ENCODE results near the gene TRAF3.
"Not testable (repeated sequence)": the region's sequence is repeated elsewhere in the genome, so short reads cannot be mapped to it uniquely, and the experiment has no call there.

Gene TRAF3

GRCh38 chr14:102759456-102760187 is 17.6 kb upstream of the TRAF3 start:
- no peaks in the 10 kb centered on the region for H3K27me3 Mint-ChIP-seq
- no peak overlapping the region for H3K27ac Mint-ChIP-seq (ENCODE audit: low read depth)
- H3K36me3 Mint-ChIP-seq (ENCODE audit: insufficient read depth), result peaks cover 2% of the 10 kb centered on the region
- H3K9me3 Mint-ChIP-seq, result no peaks in the 10 kb centered on the region
- DNase-seq (ENCODE audit: low spot score in 2 of 2), result no peak
- no peak for ATAC-seq (replicated peaks; ENCODE audit: extremely low read depth, poor library complexity, severe bottlenecking)
- H3K4me3 Mint-ChIP-seq, result no peak overlapping the region
- H3K4me1 Mint-ChIP-seq, result no peaks in the 10 kb centered on the region

- Mint-ChIP-seq H3K9me3 (no peaks in the 10 kb centered on the region), H3K4me3 (no peak overlapping the region), H3K27me3 (no peaks in the 10 kb centered on the region), H3K4me1 (no peaks in the 10 kb centered on the region), H3K36me3 (ENCODE audit: insufficient read depth) (peaks cover 2% of the 10 kb centered on the region), H3K27ac (ENCODE audit: low read depth) (no peak overlapping the region)
- ATAC-seq (replicated peaks; ENCODE audit: extremely low read depth, poor library complexity, severe bottlenecking) (no peak), DNase-seq (ENCODE audit: low spot score in 2 of 2) (no peak)
Measured at GRCh38 chr14:102760496-102761193, 16.6 kb upstream of the TRAF3 start.

DNA sequence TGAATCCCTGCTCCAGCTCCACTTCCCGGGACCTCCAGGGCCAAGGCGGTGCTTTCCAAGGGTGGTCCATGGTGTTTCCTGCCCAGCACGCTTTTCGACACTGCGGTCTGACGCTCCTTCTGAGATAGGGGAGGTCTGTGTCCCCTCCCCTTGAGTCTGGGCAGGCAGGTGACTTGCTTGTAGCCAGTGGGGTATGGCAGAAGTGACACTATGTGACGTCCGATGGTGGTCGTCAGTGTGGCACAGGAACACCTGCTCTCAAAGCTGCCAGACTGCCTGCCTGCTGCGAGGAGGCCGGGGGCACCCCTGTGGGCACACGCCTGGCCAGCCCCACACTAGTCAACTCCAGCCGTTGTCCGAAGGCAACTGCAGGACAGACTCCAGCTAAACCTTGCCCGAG is 16.0 kb upstream of the TRAF3 start:
- Mint-ChIP-seq H3K36me3 (ENCODE audit: insufficient read depth) (peaks cover 2% of the 10 kb centered on the region), H3K27me3 (no peaks in the 10 kb centered on the region), H3K27ac (ENCODE audit: low read depth) (no peak overlapping the region), H3K4me3 (no peak overlapping the region), H3K4me1 (no peaks in the 10 kb centered on the region), H3K9me3 (no peaks in the 10 kb centered on the region)
- no peak for DNase-seq (ENCODE audit: low spot score in 2 of 2)
- no peak for ATAC-seq (replicated peaks; ENCODE audit: extremely low read depth, poor library complexity, severe bottlenecking)

DNA sequence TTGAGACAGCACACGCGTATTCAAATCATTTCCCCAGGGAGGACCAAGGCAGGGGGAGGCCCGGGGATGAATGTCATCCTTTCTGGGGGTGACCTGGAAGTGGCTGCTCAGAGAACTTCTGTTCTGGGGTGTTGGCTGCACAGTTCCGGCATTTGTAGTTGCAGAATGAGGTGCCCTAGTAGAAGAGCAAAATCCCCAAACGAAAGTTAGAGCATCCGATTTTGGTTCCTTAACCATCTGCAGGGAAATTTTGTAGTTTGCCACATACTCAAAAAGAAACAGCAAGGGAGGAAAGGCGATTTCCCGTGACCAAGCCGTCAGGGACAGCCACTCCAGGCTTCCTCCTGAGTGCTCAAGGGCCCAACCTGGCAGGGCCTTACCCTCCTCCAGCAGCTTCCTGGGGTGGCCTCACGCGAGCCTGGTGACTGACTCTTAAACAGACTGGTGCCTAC is 13.0 kb upstream of the TRAF3 start:
- DNase-seq (ENCODE audit: low spot score in 2 of 2), result no peak

GRCh38 chr14:102765770-102766169 is 11.5 kb upstream of the TRAF3 start:
- not testable (repeated sequence) for H3K36me3 Mint-ChIP-seq (ENCODE audit: insufficient read depth); H3K9me3 Mint-ChIP-seq; H3K4me3 Mint-ChIP-seq; H3K4me1 Mint-ChIP-seq; H3K27me3 Mint-ChIP-seq; DNase-seq (ENCODE audit: low spot score in 2 of 2); ATAC-seq (replicated peaks; ENCODE audit: extremely low read depth, poor library complexity, severe bottlenecking); H3K27ac Mint-ChIP-seq (ENCODE audit: low read depth)

More for the DNA sequence above, 13.0 kb upstream of the TRAF3 start:
- Mint-ChIP-seq H3K27ac (ENCODE audit: low read depth) (no peak overlapping the region), H3K36me3 (ENCODE audit: insufficient read depth) (peaks cover 1% of the 10 kb centered on the region), H3K4me1 (no peaks in the 10 kb centered on the region), H3K27me3 (no peaks in the 10 kb centered on the region), H3K4me3 (no peak overlapping the region), H3K9me3 (no peaks in the 10 kb centered on the region)
- ATAC-seq (replicated peaks; ENCODE audit: extremely low read depth, poor library complexity, severe bottlenecking), result no peak

DNA sequence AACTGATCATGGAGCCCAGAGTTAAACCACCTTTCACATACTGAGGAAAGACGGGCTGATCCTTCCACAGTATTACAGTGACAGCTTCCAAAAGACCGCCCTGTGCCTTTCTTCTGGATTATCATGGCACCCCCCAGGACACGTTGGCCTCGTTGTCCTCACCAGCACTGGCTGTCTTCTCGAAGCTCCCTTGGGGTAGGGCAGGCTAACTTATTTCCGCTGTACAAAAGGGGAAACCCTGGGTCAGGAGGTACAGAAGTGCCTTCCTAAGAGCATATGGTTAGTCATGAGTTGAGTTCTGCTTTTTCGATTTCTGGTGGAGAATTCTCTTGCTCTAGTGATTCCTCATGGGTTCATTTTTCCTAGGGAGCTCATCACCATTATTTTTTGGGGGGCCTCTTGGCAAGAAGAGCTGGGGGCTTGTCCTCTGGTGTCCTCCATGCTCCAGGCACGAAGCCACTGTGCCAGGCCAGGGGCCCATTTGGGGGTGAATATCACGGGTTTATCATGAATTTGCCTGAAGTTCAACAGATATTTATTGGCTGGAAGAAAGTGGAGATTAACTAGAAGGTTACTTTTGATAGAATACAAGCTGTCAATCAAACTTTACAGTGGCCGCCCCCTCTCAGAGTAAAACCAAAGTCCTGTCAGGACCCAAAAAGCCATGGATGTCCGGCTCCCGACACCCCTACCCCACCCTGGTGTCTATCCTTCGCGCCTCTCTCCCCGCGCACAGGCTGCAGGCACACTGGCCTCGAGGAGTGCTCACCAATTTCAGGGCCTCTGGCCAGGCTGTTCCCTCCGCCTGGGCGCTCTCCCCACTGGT is 8.8 kb upstream of the TRAF3 start:
- no peak overlapping the region for H3K4me3 Mint-ChIP-seq
- H3K9me3 Mint-ChIP-seq, result no peaks in the 10 kb centered on the region
- H3K27ac Mint-ChIP-seq (ENCODE audit: low read depth), result no peak overlapping the region
- H3K27me3 Mint-ChIP-seq, result no peaks in the 10 kb centered on the region
- peaks cover 1% of the 10 kb centered on the region for H3K36me3 Mint-ChIP-seq (ENCODE audit: insufficient read depth)
- no peaks in the 10 kb centered on the region for H3K4me1 Mint-ChIP-seq
- ATAC-seq (replicated peaks; ENCODE audit: extremely low read depth, poor library complexity, severe bottlenecking) (peak; percentile 19), DNase-seq (ENCODE audit: low spot score in 2 of 2) (no peak)

- Mint-ChIP-seq H3K9me3 (no peaks in the 10 kb centered on the region), H3K4me1 (no peaks in the 10 kb centered on the region), H3K36me3 (ENCODE audit: insufficient read depth) (peaks cover 1% of the 10 kb centered on the region), H3K4me3 (no peak overlapping the region), H3K27me3 (no peaks in the 10 kb centered on the region), H3K27ac (ENCODE audit: low read depth) (no peak overlapping the region)
- ATAC-seq (replicated peaks; ENCODE audit: extremely low read depth, poor library complexity, severe bottlenecking) (no peak), DNase-seq (ENCODE audit: low spot score in 2 of 2) (no peak)
Measured at GRCh38 chr14:102769049-102769327, 8.3 kb upstream of the TRAF3 start.

- no peak for DNase-seq (ENCODE audit: low spot score in 2 of 2)
- Mint-ChIP-seq H3K36me3 (ENCODE audit: insufficient read depth) (peaks cover 8% of the 10 kb centered on the region), H3K9me3 (no peaks in the 10 kb centered on the region), H3K27me3 (no peaks in the 10 kb centered on the region), H3K4me1 (peaks cover 5% of the 10 kb centered on the region), H3K27ac (ENCODE audit: low read depth) (no peak overlapping the region), H3K4me3 (no peak overlapping the region)
- no peak for ATAC-seq (replicated peaks; ENCODE audit: extremely low read depth, poor library complexity, severe bottlenecking)
Measured at GRCh38 chr14:102770147-102771123, 6.8 kb upstream of the TRAF3 start.

- H3K9me3 Mint-ChIP-seq, result no peaks in the 10 kb centered on the region
- H3K27ac Mint-ChIP-seq (ENCODE audit: low read depth), result no peak overlapping the region
- H3K4me1 Mint-ChIP-seq, result peaks cover 5% of the 10 kb centered on the region
- no peak for ATAC-seq (replicated peaks; ENCODE audit: extremely low read depth, poor library complexity, severe bottlenecking)
- no peak overlapping the region for H3K4me3 Mint-ChIP-seq
- no peaks in the 10 kb centered on the region for H3K27me3 Mint-ChIP-seq
- no peak for DNase-seq (ENCODE audit: low spot score in 2 of 2)
- H3K36me3 Mint-ChIP-seq (ENCODE audit: insufficient read depth), result peaks cover 8% of the 10 kb centered on the region
Measured at GRCh38 chr14:102771144-102771543, 6.1 kb upstream of the TRAF3 start.

DNA sequence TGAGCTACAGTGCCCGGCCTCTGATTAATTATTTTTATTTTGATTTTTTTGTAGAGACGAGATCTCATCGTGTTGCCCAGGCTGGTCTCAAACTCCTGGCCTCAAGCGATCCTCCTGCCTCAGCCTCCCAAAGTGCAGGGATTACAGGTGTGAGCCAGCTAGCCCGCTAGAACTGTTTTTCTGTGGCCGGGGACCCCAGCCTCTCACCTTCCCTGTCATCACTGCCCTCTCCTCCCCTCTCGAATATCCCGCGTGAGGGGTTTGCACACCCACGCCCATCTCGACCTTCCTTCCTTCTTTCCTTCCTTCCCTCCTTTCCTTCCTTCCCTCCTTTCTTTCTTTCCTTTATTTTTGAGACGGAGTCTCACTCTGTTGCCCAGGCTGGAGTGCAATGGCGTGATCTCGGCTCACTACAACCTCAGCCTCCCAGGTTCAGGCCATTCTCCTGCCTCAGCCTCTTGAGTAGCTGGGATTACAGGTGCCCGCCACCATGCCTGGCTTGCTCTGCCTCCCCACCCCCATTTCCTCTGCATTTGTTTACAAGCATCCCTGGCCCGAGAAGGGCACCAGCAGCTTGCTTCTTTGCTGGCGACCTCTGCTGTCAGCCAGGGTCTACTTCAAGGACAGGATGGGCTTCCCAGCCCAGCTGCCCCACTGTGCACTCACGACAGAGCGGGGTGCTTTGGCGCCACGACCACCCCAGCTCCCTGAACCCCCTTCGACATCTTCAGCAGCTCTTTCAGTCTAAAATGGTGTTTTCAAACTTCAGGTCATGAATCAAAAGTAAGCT is 4.3 kb upstream of the TRAF3 start:
- no peaks in the 10 kb centered on the region for H3K9me3 Mint-ChIP-seq
- H3K27ac Mint-ChIP-seq (ENCODE audit: low read depth), result peak overlapping the region; percentile 71
- no peak for DNase-seq (ENCODE audit: low spot score in 2 of 2)
- no peak for ATAC-seq (replicated peaks; ENCODE audit: extremely low read depth, poor library complexity, severe bottlenecking)
- peaks cover 14% of the 10 kb centered on the region for H3K36me3 Mint-ChIP-seq (ENCODE audit: insufficient read depth)
- no peak overlapping the region for H3K4me3 Mint-ChIP-seq
- no peaks in the 10 kb centered on the region for H3K27me3 Mint-ChIP-seq
- peaks cover 10% of the 10 kb centered on the region for H3K4me1 Mint-ChIP-seq

- Mint-ChIP-seq H3K4me3 (no peak overlapping the region), H3K27ac (ENCODE audit: low read depth) (peak overlapping the region; percentile 98), H3K36me3 (ENCODE audit: insufficient read depth) (peaks cover 24% of the 10 kb centered on the region), H3K27me3 (no peaks in the 10 kb centered on the region), H3K4me1 (peaks cover 24% of the 10 kb centered on the region), H3K9me3 (no peaks in the 10 kb centered on the region)
- peak; percentile 20 for ATAC-seq (replicated peaks; ENCODE audit: extremely low read depth, poor library complexity, severe bottlenecking)
- peak; percentile 29 to 57 for DNase-seq (ENCODE audit: low spot score in 2 of 2)
Measured at GRCh38 chr14:102774391-102775153, 2.7 kb upstream of the TRAF3 start.

All from central memory CD8-positive, alpha-beta T cell (primary cell).